Muscle layer of colon (tissue), 2 donors: ENCODE data around the gene PSMD12.

Experiments used
- H3K27ac ChIP-seq: one replicate; pipeline ENCODE4 v1.7.0; 2013; ENCODE audit warnings: low read depth, mild to moderate bottlenecking, low read length, moderate library complexity
- H3K27me3 ChIP-seq, 2 donors: one replicate each; pipeline ENCODE4 v1.7.0; 2013; ENCODE audit warnings: low read length in 2 of 2, mild to moderate bottlenecking in 2 of 2; ENCODE audit not compliant: insufficient read depth in 2 of 2, control insufficient read depth in 1 of 2
- H3K36me3 ChIP-seq: one replicate; pipeline ENCODE4 v1.7.0; 2013; ENCODE audit warnings: mild to moderate bottlenecking, low read length; ENCODE audit not compliant: insufficient read depth
- H3K4me1 ChIP-seq: one replicate; pipeline ENCODE4 v1.7.0; 2013; ENCODE audit warnings: mild to moderate bottlenecking, low read length; ENCODE audit not compliant: insufficient read depth
- H3K4me3 ChIP-seq, 2 donors: one replicate each; pipeline ENCODE4 v1.7.0; 2013; ENCODE audit warnings: low read length in 2 of 2, low read depth in 1 of 2, mild to moderate bottlenecking in 1 of 2, moderate library complexity in 1 of 2
- H3K9ac ChIP-seq: one replicate; pipeline ENCODE4 v1.7.0; 2013; ENCODE audit warnings: low read length
- H3K9me3 ChIP-seq: one replicate; pipeline ENCODE4 v1.7.0; 2013; ENCODE audit warnings: mild to moderate bottlenecking, low read length
- donor health status: abdominal sarcoma.
- donor health status: Adenocarcinoma of cecum.

Gene PSMD12

GRCh38 chr17:67293251-67294203 lies 72.8 kb downstream of the PSMD12 start:
- H3K36me3 ChIP-seq = no peaks in the 10 kb centered on the region

DNA sequence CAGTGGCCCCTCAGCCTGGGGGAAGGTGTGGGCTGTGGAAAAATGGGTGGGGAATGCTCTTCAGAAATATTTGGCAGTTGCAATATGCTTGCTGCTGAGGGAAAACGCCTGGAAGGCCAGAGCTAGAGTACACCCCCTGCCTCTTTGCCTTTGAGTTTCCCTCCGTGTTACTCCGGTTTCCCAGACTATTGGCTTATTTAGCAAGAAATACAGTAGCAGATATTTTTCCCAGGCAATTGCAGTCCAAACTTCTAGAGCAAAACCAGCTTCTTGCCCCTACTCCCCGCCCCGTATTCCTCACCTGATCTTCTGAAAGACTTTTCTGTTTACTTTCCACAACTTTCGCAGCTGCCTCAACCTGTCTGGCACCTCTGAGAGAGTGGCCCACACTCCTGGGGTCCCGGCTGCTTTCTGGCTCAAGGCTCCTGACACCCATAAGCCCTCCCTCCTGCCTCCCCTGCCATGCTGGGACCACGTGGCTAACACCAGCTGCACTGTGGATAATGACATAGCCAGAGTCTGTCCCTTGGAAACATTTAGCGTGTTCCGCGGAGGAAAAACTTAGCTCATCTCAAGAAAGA lies 75.6 kb downstream of the PSMD12 start:
- Histone ChIP-seq H3K4me3 (no peak overlapping the region), H3K9me3 (no peaks in the 10 kb centered on the region), H3K4me1 (peaks cover 8% of the 10 kb centered on the region), H3K27me3 (no peaks in the 10 kb centered on the region), H3K36me3 (no peaks in the 10 kb centered on the region), H3K9ac (no peak overlapping the region), H3K27ac (no peak overlapping the region)

More at GRCh38 chr17:67293251-67294203, 72.8 kb downstream of the PSMD12 start:
- H3K9ac ChIP-seq = no peak overlapping the region
- H3K4me1 ChIP-seq = peaks cover 8% of the 10 kb centered on the region
- H3K4me3 ChIP-seq = no peak overlapping the region
- H3K27me3 ChIP-seq = no peaks in the 10 kb centered on the region
- no peak overlapping the region for H3K27ac ChIP-seq
- no peaks in the 10 kb centered on the region for H3K9me3 ChIP-seq

GRCh38 chr17:67290244-67290643 lies 76.1 kb downstream of the PSMD12 start:
- H3K27ac ChIP-seq = no peak overlapping the region
- H3K27me3 ChIP-seq = no peaks in the 10 kb centered on the region

GRCh38 chr17:67289181-67289876 lies 77.0 kb downstream of the PSMD12 start:
- Histone ChIP-seq H3K27ac (no peak overlapping the region), H3K27me3 (no peaks in the 10 kb centered on the region), H3K9me3 (no peaks in the 10 kb centered on the region), H3K4me3 (no peak overlapping the region), H3K9ac (no peak overlapping the region), H3K4me1 (peaks cover 8% of the 10 kb centered on the region), H3K36me3 (no peaks in the 10 kb centered on the region)

More at GRCh38 chr17:67290244-67290643, 76.1 kb downstream of the PSMD12 start:
- Histone ChIP-seq H3K36me3 (no peaks in the 10 kb centered on the region), H3K9me3 (no peaks in the 10 kb centered on the region), H3K9ac (no peak overlapping the region), H3K4me1 (peaks cover 8% of the 10 kb centered on the region), H3K4me3 (no peak overlapping the region)
